Liver (tissue), 3 donors: ENCODE results near the gene NAXE.

Experiments
- HNF4A ChIP-seq, 2 donors: conservative IDR thresholded peaks; 2 replicates each; pipeline ENCODE4 v1.6.1; 2016; ENCODE audit warnings: antibody characterized with exemption in 2 of 2, mild to moderate bottlenecking in 2 of 2
- RAD21 ChIP-seq, 2 donors: IDR thresholded peaks; 2 replicates each; pipeline ENCODE4 v1.6.1; 2016; ENCODE audit warnings: antibody characterized with exemption in 2 of 2, mild to moderate bottlenecking in 2 of 2
- SP1 ChIP-seq: IDR thresholded peaks from 2 replicates; pipeline ENCODE4 v1.6.1; 2018; ENCODE audit warnings: antibody characterized with exemption, mild to moderate bottlenecking
- TAF1 ChIP-seq: conservative IDR thresholded peaks from 2 replicates; pipeline ENCODE4 v1.6.1; 2016; ENCODE audit warnings: antibody characterized with exemption, mild to moderate bottlenecking
- YY1 ChIP-seq: IDR thresholded peaks from 2 replicates; pipeline ENCODE4 v1.6.1; 2016; ENCODE audit warnings: antibody characterized with exemption, mild to moderate bottlenecking
- TF ChIP-seq, protein P1 (sequence below): fragments of 150-350 bp; IDR thresholded peaks from 2 replicates; pipeline ENCODE4 v1.5.1; 2017; ENCODE audit warnings: improper control_type of control experiment, low read depth, low read length; ENCODE audit not compliant: missing input control
- TF ChIP-seq, protein P2 (sequence below): IDR thresholded peaks from 2 replicates; pipeline ENCODE4 v1.6.1; 2016; ENCODE audit warnings: antibody characterized with exemption
- donor health status: healthy.
- donor health status: healthy.

DNA sequence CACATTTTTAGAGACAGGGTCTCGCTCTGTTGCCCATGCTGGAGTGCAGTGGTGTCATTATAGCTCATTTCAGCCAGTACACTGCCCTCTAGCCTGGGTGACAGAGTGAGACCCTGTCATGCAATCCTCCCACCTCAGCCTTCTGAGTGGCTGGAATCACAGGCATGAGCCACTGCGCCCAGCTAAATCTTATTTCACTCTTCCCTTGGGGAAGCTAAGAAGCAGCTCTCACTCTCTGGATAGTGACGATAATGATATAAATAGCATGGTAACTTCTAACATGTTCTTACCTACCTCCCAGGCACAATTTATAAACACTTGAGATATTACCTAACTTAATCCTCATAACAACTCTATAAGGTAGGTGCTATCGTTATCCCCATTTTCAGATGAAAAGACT, 44.1 kb upstream of the NAXE start:
- TF ChIP-seq, protein P1, sequence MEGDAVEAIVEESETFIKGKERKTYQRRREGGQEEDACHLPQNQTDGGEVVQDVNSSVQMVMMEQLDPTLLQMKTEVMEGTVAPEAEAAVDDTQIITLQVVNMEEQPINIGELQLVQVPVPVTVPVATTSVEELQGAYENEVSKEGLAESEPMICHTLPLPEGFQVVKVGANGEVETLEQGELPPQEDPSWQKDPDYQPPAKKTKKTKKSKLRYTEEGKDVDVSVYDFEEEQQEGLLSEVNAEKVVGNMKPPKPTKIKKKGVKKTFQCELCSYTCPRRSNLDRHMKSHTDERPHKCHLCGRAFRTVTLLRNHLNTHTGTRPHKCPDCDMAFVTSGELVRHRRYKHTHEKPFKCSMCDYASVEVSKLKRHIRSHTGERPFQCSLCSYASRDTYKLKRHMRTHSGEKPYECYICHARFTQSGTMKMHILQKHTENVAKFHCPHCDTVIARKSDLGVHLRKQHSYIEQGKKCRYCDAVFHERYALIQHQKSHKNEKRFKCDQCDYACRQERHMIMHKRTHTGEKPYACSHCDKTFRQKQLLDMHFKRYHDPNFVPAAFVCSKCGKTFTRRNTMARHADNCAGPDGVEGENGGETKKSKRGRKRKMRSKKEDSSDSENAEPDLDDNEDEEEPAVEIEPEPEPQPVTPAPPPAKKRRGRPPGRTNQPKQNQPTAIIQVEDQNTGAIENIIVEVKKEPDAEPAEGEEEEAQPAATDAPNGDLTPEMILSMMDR = no peak
- no peak for TF ChIP-seq SP1
- no peak for TF ChIP-seq TAF1
- TF ChIP-seq YY1 = no peak
- TF ChIP-seq, protein P2, sequence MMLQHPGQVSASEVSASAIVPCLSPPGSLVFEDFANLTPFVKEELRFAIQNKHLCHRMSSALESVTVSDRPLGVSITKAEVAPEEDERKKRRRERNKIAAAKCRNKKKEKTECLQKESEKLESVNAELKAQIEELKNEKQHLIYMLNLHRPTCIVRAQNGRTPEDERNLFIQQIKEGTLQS = no peak
- no peak for TF ChIP-seq RAD21 (IDR thresholded peaks at IDR 0.05)
- TF ChIP-seq HNF4A (conservative IDR thresholded peaks at IDR 0.05) = no peak
